Keratinocyte (primary cell): ENCODE results near the gene ARHGAP24.

Experiments
- CTCF ChIP-seq, 3 experiments: IDR thresholded peaks in 1 of 3; conservative IDR thresholded peaks in 1 of 3; optimal IDR thresholded peaks in 1 of 3; 2 replicates in 2 of 3; 3 replicates in 1 of 3; pipeline versions ENCODE3 to v1.5.1; 2011; ENCODE audit warnings: low read length in 3 of 3, mild to moderate bottlenecking in 3 of 3, moderate library complexity in 2 of 3, control low read depth in 1 of 3, inconsistent platforms in 1 of 3; ENCODE audit not compliant: insufficient read depth in 2 of 3; ENCODE audit errors: extremely low read depth in 1 of 3
- EZH2 ChIP-seq: IDR thresholded peaks from one replicate; pipeline ENCODE4 v1.6.1; 2012; ENCODE audit warnings: inconsistent platforms, mild to moderate bottlenecking, low read length, moderate library complexity

GRCh38 chr4:85672116-85672515 is 197.2 kb downstream of the ARHGAP24 start:
- no peak for TF ChIP-seq CTCF (optimal IDR thresholded peaks at IDR 0.05 in 1 of 3, IDR thresholded peaks at IDR 0.05 in 1 of 3, conservative IDR thresholded peaks at IDR 0.05 in 1 of 3; ENCODE audit: extremely low read depth in 1 of 3, insufficient read depth in 2 of 3, low read length in 3 of 3)
- no peak for TF ChIP-seq EZH2
